HK-2 (cell line): Measurements from ENCODE around the gene UPK1B.
"Not testable (repeated sequence)": the region's sequence is repeated elsewhere in the genome, so short reads cannot be mapped to it uniquely, and the experiment has no call there.

Source experiments
- DNase-seq: peaks from one replicate; pipeline ENCODE4 v3.0.0-alpha.2; 2018; ENCODE audit not compliant: unreplicated experiment

The UPK1B gene

DNA sequence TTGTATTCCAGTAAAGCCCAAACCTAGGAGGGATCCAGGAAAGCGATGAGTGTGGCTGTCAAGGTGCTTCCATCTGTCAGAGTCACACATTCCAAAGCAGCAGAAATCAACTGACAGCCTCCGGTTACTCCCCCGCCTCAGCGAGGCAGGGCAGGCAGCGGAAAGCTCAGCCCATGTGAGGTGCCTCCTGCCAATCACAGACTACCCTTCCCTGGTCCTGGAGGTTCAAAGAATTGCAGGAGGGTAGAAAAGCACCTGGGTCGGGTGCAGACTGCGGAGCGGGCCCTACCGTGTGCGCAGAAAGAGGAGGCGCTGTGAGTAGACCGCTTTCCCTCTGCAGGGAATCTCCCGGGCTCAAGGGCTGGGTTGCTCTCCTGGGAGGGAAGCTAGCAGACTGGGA, at the start of gene UPK1B:
Gene UPK1B (plus strand): TSS at position 274 of the 400 bp plus-strand sequence. CDS start 13,144 bp downstream, outside the sequence.
- no peak for DNase-seq

DNA sequence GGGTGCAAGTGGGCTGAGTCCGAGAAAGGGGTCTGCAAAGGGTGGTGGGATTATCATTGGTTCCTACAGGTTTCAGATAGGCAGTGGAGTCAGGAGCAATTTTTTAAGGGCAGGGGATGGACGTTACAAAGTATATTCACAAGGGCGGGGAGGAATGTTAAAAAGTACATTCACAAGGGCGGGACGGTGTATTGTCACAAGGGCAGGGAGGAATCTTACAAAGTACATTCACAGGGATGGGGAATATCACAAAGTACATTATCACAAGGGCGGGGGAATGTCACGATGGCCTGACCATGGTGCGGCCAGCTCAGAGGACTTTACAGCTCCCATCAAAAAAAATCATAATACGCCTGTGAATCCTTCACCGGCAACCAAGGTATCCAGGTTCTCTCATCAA, 48.1 kb upstream of the UPK1B start:
- no peak for DNase-seq

DNA sequence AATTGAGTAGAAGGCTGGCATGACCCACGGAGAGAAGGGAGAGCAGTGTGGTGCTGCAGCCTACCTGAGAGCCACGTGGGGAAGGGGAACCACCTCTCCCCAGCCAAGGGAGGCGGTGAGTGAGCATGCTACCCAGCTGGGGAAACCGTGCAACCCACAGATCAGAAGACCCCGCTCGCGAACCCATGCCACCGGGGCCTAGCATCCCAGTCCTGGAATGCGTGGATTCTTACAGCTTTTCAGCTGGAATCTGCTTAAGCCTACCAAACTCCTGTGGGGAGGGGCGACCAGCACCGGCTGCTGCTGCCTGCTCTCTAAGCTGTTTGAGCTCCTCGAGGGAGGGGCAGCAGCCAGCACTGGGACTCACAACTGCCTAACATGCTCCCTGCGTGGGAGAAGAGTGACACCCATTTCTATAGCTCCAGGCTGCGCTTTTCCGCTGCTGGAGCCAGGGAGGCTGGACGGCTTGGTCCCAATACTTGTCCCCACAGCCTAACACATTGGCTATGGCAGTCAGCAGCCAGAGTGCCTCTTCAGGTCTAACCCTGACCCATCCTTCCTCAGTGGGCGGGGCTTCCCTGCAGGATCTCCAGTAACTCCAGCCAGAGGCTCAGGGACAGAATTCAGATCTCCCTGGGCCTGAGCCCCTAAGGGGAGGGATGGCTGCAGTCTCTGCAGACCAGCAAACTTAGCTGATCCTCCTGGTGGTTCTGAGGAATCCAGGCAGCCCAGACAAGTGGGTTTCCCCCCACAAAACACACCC, 47.5 kb upstream of the UPK1B start:
- DNase-seq: no peak

DNA sequence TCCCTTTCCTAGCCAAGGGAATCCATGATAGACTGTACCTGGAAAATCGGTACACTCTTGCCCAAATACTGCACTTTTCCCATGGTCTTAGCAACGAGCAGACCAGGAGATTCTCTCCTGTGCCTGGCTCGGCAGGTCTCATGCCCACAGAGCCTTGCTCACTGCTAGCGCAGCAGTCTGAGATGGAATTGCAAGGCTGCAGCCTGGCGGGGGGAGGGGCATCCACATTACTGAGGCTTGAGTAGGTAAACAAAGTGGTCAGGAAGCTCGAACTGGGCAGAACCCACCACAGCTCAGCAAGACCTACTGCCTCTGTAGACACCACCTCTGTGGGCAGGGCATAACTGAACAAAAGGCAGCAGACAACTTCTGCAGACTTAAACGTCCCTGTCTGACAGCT, 43.1 kb upstream of the UPK1B start:
- DNase-seq: not testable (repeated sequence)

DNA sequence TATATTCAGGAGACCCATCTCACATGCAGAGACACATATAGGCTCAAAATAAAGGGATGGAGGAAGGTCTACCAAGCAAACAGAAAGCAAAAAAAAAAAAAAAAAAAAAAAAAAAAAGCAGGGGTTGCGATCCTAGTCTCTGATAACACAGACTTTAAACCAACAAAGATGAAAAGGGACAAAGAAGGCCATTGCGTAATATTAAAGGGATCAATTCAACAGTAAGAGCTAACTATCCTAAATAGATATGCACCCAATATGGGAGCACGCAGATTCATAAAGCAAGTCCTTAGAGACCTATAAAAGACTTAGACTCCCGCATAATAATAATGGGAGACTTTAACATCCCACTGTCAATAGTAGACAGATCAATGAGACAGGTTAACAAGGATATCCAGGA, 41.1 kb upstream of the UPK1B start:
- DNase-seq: not testable (repeated sequence)

DNA sequence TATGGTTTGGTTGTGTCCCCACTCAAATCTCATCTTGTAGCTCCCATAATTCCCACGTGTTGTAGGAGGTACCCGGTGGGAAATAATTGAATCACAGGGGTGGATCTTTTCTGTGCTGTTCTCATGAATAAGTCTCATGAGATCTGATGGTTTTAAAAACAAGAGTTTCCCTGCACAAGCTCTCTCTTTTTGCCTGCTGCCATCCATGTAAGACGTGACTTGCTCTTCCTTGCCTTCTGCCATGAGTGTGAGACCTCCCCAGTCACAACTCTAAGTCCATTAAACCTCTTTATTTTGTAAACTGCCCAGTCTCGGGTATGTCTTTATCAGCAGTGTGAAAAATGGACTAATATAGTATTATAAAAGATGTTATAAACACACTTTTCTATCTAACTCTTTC, 34.0 kb upstream of the UPK1B start:
- DNase-seq: not testable (repeated sequence)

DNA sequence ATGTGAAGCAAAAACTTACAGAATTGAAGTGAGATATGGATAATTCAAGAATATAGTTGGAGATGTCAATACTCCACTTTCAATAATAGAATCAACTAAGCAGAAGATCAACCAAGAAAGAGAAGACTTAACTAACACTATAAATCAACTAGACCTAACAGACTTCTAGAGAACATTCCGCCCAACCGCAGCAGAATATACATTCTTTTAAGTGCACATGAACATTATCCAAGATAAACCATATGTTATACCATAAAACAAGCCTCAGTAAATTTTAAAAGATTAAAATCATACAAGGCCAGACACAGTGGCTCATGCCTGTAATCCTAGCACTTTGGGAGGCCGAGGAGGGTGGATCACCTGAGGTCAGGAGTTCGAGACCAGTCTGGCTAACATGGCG, 32.9 kb upstream of the UPK1B start:
- DNase-seq: no peak

DNA sequence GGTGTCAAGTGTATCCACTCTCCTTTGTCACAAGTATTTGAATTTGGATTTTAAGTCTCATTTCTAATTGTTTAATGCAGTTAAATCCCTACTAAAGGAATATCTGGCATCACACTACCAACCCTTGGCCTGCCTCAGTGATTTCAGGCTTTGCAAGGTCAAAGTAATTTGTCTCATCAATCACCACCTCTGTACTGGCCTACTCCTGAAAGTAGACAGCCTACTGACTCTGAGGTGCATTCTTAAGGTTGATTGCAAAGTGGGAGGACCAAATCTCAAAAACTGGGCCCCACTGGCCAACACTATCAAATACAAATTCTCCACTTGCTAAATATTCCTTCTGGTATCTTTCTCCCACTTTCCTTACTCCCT, 28.3 kb upstream of the UPK1B start:
- no peak for DNase-seq

DNA sequence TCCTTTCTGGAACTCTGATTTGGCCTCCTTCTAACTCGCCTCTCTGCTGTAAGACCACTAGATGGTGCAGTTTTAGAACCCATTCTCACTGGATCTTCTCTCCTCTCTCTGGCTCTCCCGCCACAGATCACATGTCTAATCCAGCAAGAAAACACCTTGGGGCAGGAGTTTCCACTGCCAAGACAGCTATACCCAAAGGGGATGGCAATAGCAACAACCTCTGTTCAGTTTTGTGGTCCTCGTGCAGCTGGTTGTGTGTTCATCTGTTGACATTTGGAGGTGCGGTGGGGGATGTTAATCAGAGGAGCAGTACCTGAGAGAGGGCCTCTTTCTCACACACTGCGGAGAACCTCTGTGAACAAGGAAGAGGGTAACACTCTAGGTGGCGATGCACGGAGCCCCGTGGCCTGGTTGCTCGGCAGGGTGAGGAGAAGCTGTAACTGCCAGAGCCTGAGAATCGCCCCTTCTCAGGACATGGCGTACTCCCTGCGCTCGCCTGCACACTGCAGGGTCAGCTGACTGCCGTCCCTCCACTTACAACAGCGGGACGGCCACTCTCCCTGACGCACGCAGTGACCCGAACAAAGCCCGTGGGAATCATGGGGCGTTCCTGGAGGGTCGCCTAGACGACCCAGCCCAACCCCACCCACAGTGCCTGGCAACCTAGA, 27.8 kb upstream of the UPK1B start, which contains the start of gene TEX55:
Gene TEX55 (plus strand): TSS at position 666 of the 668 bp plus-strand sequence. CDS start 25 bp downstream, outside the sequence.
- DNase-seq: no peak

DNA sequence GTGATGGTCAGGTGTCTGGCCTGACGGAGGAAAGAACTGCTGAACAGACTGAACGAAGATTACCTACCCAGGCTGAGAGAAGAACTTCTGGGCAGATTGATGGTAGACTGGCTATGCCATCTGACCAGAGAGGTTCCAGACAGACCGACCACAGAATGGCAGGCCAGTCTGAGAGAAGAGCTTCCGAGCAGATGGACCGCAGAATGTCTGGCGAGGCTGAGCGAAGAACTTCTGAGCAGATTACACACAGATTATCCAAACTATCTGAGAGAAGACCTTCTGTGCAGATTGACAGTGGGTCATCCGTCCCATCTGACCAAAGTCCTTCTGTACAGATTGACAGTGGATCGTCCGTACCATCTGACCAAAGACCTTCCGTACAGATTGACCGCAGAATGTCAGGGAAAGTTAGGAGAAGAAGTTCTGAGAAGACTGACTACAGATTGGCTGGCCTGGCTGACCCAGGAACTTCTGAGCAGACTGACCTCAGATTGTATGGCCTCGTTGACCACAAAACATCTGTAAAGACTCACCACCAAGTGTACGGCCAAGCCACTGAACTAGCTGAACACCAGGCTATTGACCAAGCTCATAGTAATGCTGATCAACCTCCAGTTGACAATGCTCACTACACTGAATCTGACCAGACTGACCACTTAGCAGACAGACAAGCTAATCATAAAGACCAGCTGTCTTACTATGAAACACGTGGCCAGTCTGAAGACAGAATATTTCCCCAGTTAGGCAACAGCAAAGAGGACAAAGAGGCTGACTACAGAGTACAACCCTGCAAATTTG, 26.6 kb upstream of the UPK1B start:
- DNase-seq: no peak

DNA sequence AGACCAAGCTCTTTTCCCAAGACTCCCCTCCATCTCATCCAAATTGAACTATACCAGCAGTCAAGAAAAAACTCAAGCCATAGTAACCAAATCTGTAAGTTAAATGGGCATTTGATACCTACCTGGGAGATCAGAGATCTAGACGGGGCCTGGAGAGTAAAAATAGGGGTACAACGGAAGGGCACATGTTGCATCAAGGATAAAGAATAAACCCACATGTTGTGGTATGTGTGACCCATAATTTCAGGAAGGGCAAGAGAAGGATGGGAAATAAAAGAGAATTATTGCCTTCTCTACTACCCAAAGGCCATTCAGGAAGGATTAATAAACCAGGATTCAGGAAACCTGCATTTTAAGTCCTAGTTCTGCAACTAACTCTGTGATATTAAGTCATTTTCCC, 25.9 kb upstream of the UPK1B start:
- DNase-seq: no peak

DNA sequence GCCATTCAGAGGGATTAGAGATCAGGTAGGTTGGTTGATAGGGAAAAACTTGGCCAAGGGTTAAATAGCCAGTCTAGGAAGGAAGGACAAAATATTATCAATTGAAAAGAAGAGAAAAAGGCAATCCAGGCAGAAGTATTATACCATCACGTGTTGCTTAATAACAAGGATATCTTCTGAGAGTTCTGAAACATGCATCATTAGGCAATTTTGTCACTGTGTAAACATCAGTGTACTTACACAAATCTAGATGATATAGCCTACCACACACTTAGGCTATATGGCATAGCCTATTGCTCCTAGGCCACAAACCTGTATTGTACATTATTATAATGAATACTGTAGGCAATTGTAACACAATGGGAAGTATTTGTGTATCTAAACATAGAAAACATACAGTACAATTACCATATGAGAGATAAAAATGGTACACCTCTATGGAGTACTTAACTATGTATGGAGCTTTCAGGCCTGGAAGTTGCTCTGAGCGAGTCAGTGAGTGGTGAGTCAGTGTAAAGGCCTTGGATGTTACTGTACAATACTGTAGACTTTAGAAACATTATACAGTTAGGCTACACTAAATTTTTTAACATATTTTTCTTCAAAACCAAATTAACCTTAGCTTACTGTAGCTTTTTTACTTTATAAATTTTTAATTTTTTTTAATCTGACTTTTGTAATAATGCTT, 24.8 kb upstream of the UPK1B start:
- no peak for DNase-seq

DNA sequence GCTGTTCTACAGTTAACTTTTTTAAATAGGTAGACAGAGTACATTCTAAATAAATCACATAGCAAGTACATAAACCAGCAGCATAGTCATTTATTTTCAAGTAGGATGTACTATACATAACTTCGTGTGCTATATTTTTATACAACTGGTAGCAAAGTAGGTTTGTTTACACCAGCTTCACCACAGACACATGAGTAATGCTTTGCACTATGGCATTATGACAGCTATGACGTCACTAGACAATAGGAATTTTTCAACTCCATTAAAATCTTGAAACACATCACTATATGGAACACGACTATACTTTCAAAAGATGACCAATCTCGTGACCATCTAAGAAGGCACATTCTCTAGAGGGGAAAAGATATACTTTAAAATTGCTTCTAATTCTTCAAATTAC, 23.9 kb upstream of the UPK1B start:
- no peak for DNase-seq

DNA sequence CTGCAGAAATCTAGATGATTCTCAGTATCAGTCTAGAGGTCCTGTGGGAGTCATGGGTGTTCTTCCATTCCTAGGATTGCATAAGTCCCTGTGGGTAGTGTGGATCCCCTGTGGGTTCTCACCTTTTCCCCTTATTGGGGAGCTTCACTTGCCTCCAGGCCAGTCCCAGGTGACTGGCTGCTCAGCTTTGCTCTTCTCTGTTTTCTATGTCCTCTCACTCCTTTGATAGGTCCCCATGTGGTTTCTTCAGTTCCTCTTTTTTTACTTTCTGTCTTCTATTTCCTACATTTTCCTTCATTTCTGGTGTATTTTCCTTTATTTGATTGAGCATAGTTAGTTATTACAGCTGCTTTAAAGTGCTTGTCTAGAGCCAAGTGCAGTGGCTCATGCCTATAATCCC, 16.5 kb upstream of the UPK1B start:
- DNase-seq: no peak

DNA sequence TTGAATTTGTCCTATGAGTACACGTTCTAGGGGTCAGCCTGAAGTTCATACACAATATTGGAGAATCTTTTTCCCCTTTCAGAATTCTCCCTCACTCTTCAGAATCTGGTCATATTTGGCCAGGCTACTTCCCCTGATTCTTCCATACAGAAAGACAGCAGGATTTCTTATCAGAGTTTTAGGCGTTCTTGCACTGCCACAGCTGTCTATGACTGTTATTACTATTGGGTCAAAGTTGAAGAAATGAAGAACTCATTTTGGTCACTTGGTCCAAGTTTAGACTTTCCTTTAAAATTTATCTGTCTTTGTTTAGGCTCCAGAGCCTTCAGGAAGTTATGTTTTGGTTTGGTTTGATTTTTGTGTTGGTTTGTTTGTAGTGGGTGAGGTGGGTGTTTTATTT, 15.4 kb upstream of the UPK1B start:
- DNase-seq: no peak

DNA sequence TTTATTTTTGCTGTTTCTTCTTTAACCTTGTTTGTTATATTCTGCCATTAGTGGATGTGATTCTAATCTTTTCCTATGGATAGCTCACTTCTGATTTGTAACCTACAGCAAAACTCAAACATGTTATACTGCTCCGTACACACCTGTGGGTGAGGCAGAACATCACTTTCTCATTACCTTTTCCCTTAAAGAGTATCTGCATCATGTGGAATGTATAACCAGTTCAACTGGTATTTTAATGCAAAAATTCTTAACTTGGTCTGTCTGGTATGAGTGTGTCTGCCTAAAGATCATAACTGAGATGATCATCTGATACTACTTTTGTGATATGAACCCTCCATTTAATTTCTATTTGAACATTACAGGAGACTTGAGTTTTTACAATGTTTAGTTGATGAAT, 13.0 kb upstream of the UPK1B start:
- no peak for DNase-seq

DNA sequence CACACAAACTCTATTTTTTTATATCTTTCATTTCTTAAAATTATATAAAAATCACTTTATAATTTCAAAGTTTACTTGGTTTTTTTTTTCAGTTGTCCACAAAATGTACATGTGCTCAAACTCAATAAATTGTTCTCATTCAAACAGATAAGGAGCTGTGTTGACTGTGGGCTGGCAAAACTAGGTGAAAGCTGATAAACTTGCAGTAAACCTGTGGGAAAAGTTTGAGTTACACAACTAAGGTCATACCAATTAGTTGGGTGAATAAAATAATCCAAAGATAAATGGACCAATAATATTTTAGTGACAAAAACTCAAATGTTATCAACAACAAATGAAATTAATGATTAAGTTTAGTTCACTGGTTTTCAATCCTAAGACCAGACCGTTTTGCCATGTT, 12.6 kb upstream of the UPK1B start:
- DNase-seq: no peak

DNA sequence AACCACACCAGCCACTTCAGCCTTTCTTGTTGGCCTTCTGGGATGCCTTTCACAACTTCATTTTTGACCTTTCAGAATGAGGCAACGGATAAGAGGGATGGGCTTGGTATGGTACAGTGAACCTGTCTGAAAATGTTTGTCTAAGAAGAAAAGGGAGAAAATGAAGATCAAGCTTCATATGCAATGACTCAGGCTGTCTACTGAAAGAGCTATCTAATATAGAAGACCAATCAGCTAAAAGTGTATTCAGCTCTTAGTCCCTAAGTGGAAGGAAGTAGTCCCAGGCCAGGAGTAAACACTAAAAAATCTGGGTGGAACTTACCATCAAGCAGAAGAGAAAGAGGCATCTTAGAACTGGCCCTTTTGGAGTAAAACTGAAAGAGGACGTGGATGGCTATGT, 12.2 kb upstream of the UPK1B start:
- no peak for DNase-seq

DNA sequence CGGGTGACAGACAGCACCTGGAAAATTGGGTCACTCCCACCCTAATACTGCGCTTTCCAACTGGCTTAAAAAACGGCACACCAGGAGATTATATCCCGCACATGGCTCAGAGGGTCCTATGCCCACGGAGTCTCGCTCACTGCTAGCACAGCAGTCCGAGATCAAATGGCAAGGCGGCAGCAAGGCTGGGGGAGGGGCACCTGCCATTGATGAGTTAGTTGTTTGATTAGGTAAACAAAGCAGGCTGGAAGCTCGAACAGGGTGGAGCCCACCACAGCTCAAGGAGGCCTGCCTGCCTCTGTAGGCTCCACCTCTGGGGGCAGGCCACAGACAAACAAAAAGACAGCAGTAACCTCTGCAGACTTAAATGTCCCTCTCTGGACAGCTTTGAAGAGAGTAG, 8.7 kb upstream of the UPK1B start:
- not testable (repeated sequence) for DNase-seq

DNA sequence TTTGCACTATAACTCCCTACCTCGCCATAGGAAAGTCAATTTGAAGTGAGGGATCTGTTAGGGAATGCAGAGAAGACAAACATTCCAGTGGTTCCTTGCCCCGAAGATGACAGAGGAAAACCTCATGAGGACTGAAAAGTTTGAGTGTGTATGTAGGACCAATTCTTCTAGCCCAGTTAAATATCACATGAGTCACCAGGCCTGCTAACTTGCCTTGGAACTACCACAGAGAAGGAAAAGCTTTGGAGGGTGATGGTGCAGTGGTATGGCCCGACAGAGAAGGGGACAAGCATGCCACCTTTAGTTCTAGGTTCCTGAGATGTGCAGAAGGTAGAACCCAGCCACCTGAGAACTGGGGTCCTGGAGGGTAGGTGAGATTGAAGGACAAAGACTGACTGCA, 2.6 kb upstream of the UPK1B start:
- no peak for DNase-seq

DNA sequence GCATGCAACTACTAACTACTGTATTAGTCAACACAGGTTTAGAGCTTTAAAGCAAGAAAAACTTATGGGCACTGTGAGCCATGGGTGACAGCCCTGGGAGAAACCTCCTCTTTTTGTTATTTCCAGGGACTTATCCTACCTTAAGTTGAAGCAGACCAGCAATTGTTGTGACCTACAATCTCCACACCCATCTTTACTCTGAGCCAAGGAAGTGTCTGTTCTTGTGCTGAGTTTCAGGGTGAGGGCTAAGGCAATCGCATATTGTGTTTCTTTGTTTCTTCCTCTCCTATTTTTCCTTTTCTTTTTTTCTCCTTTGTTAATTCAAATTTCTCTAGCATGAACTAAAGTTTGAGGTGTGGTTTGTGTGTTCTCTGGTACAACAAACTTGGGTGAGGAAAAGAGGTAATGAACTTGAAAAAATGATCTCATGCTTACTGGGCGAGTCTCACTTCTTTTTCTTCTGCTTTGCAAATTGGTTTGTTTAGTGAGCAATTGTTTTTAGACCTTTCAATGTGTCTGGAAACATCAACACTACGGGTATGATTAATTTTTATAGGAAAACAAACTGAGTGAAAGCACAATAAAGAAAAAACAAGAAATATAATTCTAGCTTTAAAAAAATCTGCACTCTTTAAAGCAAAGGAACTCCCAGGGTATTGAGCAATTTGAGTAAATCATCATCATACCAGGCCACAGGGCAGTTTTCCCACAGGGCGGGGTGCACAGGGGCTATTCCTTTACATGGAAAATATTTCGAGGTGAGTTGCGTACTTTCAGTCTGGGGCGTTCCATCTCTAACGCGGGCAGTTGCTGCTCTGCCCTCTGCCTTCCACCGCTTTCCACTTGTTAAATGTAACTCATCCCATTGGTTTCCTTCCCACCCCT, 2.7 kb downstream of the UPK1B start:
- DNase-seq: no peak
